GM21786 (cell line): ENCODE data around the gene MYLIP.

ENCODE experiments used
- ATAC-seq: cut with Tn5 transposase; IDR thresholded peaks from one replicate; pipeline ENCODE4 v1.9.1; 2021; ENCODE audit not compliant: unreplicated experiment

The MYLIP gene

GRCh38 chr6:16128759-16129622, at the start of gene MYLIP:
Gene MYLIP, plus strand, starts transcription at chr6:16129086. Its CDS starts 237 bp downstream, at chr6:16129323.
- ATAC-seq: peak; percentile 66

GRCh38 chr6:16079354-16079753, 49.5 kb upstream of the MYLIP start:
- ATAC-seq: no peak

DNA sequence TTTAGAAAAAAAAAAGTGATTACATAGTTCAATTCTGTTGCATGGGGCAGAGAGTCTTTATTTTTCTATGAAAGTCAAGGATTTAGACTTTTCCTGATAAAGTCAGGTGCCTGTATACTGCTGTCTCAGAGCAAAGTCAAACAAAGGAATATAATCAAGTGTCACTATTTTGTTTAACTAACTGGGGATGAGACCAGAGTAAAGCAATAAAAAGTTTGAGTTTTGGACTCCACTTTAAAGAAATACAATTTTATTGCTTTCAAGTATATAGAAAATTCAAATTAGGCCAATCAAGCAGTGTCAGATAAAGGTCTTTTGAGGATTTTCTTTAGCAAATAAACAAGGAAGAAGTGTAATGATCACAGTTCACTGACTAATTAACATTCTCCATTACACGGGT, 48.7 kb upstream of the MYLIP start:
- ATAC-seq: no peak

DNA sequence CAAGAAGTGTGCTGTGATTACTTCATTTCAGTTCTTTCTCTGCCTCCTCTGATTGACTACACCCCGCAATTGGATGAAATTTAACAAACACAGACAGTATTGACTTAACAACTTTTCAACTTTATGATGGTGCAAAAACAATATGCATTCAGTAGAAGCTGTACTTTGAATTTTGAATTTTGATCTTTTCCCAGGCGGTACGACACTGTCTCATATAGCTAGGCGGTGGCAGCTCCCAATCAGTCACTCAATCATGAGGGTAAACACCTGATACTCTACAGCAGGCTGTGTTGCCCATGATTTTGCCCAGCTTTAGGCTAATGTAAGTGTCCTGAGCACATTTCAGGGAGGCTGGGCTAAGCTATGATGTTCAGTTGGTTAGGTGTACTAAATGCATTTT, 47.6 kb upstream of the MYLIP start:
- no peak for ATAC-seq

DNA sequence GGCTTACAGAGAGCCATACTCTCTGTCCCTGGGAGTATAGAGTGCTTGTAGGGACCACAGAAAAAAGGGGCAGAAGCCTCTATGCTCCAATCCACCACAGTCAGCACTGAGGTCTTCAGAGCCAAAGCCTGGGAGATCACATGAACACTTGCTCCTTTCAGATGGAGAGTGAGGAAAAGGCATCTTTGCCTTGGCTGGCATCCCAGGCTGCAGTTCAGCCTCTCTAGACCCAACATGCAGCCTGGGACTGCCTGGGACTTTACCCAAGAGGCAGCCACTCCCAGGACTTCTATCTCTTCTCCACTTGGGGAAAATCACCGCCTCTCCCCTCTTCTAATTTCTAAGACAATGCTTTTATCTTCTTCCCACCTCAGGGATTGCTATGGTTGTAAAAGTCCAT, 46.5 kb upstream of the MYLIP start:
- ATAC-seq: no peak

DNA sequence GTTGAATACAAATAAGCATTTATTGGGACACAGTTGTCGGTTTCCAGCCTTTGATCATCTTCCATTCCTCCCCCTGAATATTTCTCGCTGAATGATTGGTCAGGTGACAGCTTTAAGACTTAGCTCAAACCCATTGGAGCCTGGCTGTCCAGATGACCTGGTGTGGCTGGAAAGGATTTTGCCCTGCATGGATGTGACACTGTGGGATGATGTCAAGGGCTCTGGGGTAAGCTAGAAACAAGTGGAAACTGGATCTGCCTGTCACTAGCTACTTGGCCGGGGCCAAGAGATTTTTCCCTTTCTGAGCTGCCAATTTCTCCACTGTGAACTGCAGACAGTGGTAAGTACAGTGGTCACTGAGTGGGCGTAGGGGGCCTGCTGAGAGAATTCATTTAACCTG, 41.9 kb upstream of the MYLIP start:
- no peak for ATAC-seq

- no peak for ATAC-seq
Observed at GRCh38 chr6:16087386-16087785, 41.5 kb upstream of the MYLIP start.

DNA sequence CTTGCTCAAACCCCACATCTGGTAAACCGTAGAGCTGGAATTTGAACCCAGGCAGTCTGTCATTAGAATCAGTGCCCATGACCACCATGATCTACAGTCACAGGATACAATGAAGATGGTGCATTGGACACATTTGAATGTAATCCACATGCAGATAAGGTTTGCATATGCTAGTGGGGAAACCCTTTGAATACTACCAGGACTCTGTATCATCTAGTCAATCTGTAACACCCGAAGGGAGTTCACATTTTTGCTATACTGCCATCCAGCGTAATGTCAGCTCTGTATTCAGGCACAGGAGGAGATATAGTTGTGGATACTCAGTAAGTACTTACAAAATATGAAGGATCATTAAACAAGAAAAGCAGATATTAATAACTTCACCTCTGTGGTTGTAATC, 40.5 kb upstream of the MYLIP start:
- no peak for ATAC-seq

DNA sequence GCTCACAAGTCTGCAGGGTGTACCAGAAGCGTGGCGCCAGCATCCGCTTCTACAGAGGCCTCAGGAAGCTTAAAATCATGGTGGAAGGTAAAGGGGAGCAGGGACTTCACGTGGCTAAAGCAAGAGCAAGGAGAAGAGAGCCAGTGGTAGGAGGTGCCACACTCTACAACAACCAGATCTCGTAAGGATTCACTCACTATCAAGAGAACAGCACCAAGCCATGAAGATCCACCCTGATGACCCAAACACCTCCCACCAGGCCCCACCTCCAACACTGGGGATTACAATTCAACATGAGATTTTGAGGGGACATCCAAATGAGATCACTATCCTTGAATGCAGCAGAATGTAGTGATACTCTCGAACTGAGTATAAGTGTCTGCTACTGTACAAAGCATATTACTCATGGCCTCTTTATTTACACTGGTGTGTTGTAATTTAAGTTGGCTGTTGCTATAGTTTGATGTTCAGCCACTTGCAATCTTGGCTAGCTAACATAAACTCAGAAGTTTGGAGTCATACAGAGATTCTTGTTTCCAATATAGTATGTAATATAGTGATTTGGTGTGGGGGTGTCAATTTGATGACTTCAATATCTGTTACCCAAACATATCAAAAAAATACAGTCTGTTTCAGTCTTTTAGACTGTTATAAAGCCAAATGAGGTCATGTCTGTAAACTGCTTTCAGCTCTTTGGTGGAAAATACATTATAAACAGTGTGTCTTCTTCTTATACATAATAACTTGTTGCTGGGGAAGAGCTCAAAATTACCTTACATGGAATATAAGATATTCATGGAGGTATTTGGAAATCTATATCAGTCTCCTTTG, 39.4 kb upstream of the MYLIP start:
- ATAC-seq: no peak

DNA sequence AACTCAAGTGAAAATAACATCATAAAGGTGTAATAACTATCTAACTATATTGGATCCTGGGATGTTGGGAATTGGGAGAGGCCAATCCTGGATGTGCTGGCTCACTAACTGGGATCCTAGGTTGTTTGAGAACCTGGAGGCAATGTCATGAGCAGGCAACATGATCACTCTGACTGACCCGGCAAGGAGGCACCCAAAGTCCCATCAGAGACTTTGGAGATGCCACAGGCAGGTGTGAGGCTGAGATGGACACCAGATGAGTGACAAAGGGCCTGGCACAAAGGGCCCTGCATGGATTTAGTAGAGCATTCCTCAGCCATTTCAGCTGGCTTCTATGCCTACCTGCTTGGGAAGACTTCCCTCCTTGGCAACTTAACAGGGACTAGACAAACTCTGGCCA, 38.4 kb upstream of the MYLIP start:
- no peak for ATAC-seq

DNA sequence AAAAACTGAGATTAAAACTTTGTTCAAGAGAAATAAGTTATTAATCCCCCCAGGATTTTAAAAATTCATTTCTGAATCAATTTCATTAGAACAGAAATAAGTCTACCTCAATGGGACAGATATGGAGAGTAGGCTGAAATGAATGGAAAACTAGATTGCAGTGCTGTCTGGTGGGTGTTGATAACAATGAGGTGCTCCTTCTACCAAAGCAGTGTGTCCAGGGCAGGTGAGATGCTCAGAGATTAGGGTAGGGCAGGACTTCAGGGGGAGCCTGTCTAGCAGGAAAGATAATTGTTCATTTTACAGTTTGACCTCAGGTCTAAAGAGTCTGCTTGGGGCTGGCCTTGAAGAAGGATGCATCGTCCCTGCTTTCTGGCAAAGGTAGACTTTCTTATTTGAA, 38.0 kb upstream of the MYLIP start:
- no peak for ATAC-seq

- ATAC-seq: no peak
Observed at GRCh38 chr6:16092140-16092539, 36.7 kb upstream of the MYLIP start.

DNA sequence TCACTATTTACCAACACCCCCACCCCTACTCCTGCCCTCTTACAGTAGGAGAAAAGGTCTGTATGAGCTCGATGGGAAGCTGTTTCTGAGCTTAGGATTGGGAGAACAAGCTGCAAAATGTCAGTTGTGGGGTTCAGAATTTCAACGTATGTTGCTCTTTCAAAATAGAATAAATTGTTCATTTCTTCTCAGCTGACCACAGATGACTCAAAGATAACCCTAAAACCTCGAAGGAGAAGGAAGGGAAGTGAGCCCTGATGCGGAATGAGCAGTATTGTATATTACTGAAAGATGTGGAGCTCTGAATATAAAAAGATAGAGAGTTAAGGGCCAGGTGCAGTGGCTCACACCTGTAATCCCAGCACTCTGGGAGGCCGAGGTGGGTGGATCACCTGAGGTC, 35.9 kb upstream of the MYLIP start:
- no peak for ATAC-seq

- ATAC-seq: no peak
Observed at GRCh38 chr6:16095180-16095579, 33.7 kb upstream of the MYLIP start.

GRCh38 chr6:16097382-16098171, 31.3 kb upstream of the MYLIP start:
- ATAC-seq: peak; percentile 60

DNA sequence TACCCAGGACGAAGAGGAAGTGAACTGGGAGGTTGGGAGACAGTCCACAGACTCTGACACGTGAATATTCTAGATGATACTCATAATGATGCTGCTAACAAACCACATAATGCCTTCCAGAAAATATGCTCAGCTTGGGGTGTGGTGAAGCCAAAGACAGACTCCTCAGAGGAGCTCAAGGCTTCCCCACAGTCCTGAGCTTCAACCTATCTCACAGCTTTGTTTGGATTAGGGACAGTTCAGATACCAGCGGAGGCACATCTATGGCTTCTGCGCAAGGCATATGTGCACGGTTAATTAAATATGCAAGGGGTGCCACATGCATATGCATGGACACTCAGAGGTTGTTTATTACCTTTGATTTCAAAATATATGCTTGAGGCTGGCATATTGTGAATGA, 30.7 kb upstream of the MYLIP start:
- ATAC-seq: no peak

DNA sequence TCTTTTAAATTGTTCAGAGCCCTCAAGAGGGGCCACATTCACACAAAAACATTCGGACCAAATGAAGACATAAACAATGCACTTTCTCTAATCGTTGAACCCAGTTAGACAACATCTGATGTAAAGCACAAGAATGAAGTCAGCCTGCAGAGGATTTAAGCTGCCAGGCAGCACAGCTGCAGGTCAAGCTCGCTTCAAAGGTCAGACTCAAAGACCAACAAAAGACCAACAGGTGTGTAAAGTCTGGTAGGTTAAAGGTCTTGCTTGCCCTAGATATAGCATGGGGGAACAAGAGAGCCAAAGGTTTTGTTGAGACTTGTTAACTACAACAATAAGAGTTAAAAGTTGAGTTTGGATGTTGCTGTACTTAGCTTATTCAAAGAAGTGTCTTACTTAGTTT, 26.7 kb upstream of the MYLIP start:
- ATAC-seq: no peak

DNA sequence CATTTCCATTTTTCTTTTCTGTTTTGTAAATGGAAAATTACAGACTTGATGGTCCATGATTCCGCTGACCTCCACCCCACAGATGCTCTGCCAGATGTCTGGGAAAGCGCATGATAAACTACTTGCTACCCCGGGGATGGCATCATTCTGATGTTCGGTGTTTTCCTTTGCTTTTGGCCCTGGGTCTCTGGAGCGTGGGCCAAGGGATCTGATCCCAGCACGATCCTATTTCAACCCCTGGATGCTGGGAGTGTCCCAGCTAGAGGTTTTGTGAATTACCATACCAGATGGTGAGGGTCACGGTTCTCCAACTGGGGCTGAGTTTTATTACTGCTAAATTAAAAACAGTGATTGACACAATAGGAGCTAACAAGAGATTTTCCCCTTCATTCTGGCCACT, 25.2 kb upstream of the MYLIP start:
- ATAC-seq: no peak

DNA sequence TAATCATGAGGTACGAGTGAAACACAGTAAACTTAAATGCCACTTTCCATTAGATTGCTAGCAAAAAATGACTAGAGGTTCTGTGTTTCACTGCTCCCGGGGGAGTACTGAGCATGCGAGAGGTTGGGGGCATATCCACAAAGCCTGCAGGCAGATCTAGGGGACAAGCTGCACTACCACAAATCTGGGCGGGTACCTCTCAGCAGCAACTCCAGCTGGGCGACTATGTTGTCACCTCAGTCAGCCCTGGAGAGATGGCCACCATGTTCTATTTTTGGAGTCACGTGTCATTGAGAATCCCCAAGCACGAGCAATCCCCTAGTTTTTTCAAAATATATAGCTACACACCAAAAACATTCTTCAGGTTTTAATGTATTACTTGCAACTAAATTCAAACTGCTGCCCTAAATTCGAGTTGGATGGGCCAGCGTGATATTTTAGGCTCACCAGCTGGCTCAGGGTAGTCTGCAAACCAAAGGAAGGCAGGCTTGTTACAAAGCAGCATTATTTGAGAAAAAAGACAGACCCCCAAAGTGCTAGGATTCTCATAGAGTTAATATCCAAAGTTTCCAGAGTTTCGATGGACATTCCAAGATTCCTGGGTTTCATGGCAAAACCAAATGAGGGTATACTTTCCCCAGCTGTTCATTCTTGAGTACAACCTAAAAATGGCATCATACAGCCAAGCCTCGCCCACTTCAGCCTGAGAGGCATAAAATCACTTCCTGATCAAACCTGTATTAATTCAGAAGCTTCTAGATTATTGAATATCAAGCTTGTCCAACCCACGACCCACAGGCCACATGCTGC, 24.1 kb upstream of the MYLIP start:
- no peak for ATAC-seq

GRCh38 chr6:16105854-16106253, 23.0 kb upstream of the MYLIP start:
- no peak for ATAC-seq
